Measurements from ENCODE around the gene GNAZ.

The GNAZ gene

DNA sequence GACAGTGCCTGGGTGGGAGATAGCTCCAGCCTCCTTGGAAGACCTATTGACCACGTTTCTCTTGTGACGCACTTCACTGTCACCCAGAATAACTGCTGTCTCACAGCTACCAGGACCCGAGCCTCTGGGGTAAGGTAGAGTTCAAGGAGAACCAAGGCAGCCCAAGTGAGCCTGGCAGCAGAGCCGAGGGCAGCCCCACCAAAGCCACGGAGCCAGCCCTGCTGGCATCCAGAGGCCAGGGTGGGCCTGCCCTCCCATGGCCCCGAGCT lies 38.7 kb downstream of the GNAZ start:
- TF ChIP-seq POLR2A (IDR thresholded peaks at IDR 0.05; ENCODE audit: low read depth, low read length) (no peak), POLR2AphosphoS5 (IDR thresholded peaks at IDR 0.05; ENCODE audit: low read depth, low read length) (no peak), SPI1 (IDR thresholded peaks at IDR 0.05; ENCODE audit: low read depth, low read length) (no peak), TAF1 (IDR thresholded peaks at IDR 0.05; ENCODE audit: low read depth, low read length) (no peak), PAX5 (IDR thresholded peaks at IDR 0.05; ENCODE audit: insufficient read depth, low read length, severe bottlenecking) (no peak), POU2F2 (IDR thresholded peaks at IDR 0.05; ENCODE audit: low read depth, low read length) (no peak)
- DNase-seq (ENCODE audit: insufficient read length, low spot score), result no peak
- no peak for FAIRE-seq

DNA sequence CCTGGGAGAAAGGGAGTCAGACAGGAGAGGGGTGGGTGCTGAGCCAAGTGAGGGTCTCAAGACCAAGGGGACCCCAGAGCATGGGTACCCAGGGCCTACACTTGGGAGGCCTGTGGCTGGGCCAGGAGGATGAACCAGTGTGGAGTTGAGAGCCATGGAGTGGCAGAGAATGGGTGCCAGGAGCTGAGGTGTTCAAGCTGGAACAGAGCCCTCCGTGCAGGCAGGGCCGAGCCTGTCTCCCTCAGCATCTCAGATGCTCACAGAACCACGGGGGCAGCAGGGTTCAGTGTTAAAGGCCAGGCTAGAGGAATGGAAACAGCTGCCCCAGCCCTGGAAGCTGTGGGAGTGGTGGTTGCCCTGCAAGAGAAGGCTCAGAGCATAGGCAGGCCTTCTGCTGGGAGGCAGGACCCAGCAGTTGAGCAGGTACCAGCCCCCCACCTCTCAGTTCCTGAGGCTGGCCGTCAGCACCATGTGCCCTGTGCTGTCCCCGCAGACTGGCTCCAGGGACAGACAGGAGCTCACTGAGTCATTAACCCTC lies 39.2 kb downstream of the GNAZ start:
- TF ChIP-seq POU2F2 (IDR thresholded peaks at IDR 0.05; ENCODE audit: low read depth, low read length), result no peak
- DNase-seq (ENCODE audit: insufficient read length, low spot score) (no peak), FAIRE-seq (no peak)

DNA sequence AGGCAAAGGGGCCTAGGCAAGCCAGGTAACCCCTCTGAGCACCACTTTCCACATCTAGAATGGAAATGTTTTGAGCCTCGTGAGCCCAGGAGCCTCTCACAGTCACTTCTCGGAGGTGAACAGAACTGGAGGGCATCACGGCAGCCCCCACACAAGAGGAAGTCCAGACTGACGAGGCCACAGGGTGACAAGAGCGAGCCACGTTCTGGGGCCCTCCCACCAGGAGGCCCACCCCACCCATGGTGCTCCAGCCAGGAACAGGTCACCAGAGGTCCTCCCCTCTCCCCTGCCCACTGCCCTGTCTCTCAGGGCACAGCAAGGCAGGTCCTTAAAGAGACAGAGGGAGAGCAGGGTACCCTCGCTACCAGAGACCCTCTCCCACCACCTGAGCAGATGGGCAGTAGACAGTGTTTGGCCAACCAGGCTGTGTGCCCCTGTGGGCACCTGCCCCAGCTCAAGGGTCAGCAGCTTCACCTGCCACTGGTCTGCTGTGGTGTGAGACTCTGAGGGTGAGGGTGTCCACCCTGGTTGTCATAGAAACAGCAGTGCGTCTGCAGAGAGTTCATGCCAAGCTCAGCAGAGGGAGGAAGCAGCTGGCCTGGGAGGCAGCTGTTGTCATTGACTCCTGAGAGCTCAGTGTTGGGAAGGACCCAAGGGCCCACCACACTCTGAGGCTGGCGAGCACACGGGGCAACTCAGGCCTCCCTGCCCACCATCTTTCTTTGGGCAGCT lies 40.0 kb downstream of the GNAZ start:
- DNase-seq (ENCODE audit: insufficient read length, low spot score) (no peak), FAIRE-seq (no peak)
- no peak for TF ChIP-seq TAF1 (IDR thresholded peaks at IDR 0.05; ENCODE audit: low read depth, low read length)
- TF ChIP-seq PAX5 (IDR thresholded peaks at IDR 0.05; ENCODE audit: insufficient read depth, low read length, severe bottlenecking), result no peak
- TF ChIP-seq POLR2A (IDR thresholded peaks at IDR 0.05; ENCODE audit: low read depth, low read length), result no peak
- no peak for TF ChIP-seq POLR2AphosphoS5 (IDR thresholded peaks at IDR 0.05; ENCODE audit: low read depth, low read length)

DNA sequence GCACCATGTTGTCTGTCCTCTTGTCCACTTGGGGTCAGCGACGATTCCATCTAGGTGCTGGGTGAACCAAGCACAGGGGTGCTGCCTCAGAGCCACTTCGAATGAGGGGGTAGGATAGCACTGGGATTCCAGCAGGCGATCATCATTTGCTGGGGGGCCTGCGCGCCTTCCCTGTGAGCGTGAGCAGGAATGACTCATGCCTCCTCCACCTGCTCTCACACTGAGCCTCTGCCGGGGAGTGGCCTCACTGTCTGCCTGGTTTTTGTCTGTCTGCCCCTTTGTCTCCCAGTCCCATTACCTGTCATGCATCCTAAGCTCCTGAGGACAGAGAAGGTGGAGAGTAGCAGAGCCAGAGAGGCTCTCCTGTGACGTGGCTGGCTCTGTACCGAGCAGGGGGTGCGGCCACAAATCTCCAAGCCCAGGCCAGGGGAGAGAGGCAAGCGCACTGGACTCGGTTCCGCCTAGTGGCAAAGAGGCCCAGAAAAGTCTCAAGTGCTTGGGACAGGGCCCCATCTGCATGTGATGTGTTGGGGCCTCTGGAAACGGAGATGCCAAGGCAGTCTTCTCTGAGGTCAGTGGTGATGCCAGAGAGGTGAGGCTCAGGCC lies 40.7 kb downstream of the GNAZ start:
- FAIRE-seq (no peak), DNase-seq (ENCODE audit: insufficient read length, low spot score) (no peak)

DNA sequence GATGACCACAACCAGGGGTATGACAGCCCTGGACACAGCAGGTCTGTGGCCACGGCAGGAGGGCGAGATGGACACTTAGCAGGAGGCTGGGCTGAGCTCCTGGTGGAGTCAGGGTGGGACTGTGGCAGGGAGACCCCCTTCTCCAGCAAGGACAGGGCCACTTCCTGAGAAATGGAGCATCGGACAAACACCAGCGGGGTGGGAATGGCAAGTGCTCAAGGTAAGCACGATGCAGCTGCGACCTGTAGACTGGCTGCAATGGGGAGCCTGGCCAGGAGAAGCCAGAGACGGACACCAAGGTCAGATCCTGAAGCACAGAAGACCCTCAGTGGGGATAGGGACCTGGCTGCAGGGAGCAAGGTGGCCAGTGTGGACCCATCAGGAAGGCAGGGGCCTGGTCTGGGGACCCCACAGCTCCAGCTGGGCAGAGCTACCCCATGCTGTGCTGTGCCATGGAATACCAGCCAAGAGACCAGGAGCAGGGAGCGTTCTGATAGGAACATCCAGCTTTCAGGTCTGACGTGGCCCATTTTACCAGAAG lies 42.2 kb downstream of the GNAZ start:
- DNase-seq (ENCODE audit: insufficient read length, low spot score) (no peak), FAIRE-seq (no peak)
- TF ChIP-seq SPI1 (IDR thresholded peaks at IDR 0.05; ENCODE audit: low read depth, low read length), result no peak
- TF ChIP-seq TAF1 (IDR thresholded peaks at IDR 0.05; ENCODE audit: low read depth, low read length), result no peak
- no peak for TF ChIP-seq POU2F2 (IDR thresholded peaks at IDR 0.05; ENCODE audit: low read depth, low read length)
- no peak for TF ChIP-seq PAX5 (IDR thresholded peaks at IDR 0.05; ENCODE audit: insufficient read depth, low read length, severe bottlenecking)
- TF ChIP-seq POLR2A (IDR thresholded peaks at IDR 0.05; ENCODE audit: low read depth, low read length), result no peak
- no peak for TF ChIP-seq POLR2AphosphoS5 (IDR thresholded peaks at IDR 0.05; ENCODE audit: low read depth, low read length)

More for the DNA sequence above, 40.7 kb downstream of the GNAZ start:
- no peak for TF ChIP-seq TAF1 (IDR thresholded peaks at IDR 0.05; ENCODE audit: low read depth, low read length)
- no peak for TF ChIP-seq POLR2AphosphoS5 (IDR thresholded peaks at IDR 0.05; ENCODE audit: low read depth, low read length)
- TF ChIP-seq PAX5 (IDR thresholded peaks at IDR 0.05; ENCODE audit: insufficient read depth, low read length, severe bottlenecking), result no peak

DNA sequence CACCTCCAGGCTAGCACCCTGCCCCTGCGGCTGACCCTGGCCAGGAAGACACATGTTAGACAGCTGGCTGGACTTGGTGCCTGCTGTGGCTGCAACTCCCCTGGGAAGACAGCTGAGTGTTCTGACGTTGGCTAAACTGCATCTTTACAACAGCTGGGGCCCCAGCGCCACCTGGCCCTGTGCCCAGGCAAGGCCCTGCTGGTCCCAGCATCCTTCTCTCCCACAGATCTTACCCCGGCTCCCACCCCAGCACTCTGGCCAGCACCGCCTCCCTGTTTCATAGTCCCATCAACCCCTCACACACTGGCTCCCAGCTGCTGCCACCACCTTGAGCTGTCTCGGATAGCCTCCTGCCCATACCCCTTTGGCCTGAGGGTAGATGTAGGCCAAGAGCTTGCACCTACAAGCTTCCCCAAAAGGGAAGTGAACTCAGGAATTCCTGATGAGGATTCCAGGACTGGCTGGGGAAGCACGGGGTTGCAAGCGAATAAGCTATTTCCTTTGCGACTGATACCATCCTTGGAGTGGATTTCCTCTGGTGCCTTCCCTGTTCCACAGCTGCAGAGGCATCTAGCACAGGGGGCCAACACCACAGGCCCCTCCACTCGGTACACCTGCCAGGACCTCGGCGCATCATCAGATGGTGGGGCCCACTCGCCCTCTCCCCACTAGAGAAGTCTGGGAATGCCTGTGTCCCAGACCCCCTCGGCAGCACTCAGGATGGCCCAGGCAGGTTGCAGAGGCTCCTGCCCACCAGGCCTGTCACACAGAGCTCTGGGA lies 42.9 kb downstream of the GNAZ start:
- no peak for FAIRE-seq
- DNase-seq (ENCODE audit: insufficient read length, low spot score), result no peak

DNA sequence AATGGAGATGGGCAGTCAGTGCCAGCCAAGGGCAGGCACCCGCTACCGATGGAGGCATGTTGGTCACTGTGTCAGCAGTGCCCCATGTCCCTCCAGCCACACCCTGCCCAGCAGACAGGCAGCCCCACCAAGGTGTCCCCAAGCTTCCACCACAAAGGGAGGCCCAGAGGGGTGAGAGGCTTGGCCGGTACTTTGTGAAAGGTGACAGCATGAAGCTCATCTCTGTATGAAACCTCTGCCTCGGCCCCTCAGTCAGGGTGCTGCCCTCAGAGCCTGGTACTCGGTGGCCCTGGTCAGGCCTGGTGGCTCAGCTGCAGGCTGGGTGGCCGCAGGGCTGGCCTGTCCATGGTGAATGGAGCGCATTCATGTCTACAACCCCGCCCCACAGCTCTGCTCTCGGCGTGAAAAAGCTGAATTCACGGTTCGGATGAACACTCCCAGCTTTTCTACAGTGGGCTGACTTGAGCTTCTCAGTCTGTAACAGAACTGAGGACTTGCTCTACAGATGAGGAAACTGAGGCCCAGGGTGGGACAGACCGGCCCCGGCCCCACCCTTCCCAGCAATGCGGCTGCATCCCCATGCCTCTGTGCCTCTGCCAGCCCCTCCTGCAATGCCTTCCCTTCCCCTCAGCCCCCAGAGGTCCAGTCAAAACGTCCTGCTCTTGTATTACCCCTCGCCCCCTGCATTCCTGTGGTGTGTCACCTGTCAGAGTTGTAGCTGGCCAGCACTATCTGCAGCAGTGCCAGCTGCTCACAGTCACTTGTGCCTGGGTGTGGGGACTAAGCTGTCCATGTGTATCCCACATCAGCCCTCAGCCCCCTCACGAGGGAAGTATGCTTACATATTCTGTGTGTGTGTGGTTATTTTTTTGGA lies 43.8 kb downstream of the GNAZ start:
- DNase-seq (ENCODE audit: insufficient read length, low spot score) (no peak), FAIRE-seq (no peak)
- TF ChIP-seq POLR2AphosphoS5 (IDR thresholded peaks at IDR 0.05; ENCODE audit: low read depth, low read length) (no peak), POLR2A (IDR thresholded peaks at IDR 0.05; ENCODE audit: low read depth, low read length) (no peak), PAX5 (IDR thresholded peaks at IDR 0.05; ENCODE audit: insufficient read depth, low read length, severe bottlenecking) (no peak), POU2F2 (IDR thresholded peaks at IDR 0.05; ENCODE audit: low read depth, low read length) (no peak), TAF1 (IDR thresholded peaks at IDR 0.05; ENCODE audit: low read depth, low read length) (no peak), SPI1 (IDR thresholded peaks at IDR 0.05; ENCODE audit: low read depth, low read length) (no peak)

More for the DNA sequence above, 42.9 kb downstream of the GNAZ start:
- TF ChIP-seq POLR2AphosphoS5 (IDR thresholded peaks at IDR 0.05; ENCODE audit: low read depth, low read length) (no peak), POLR2A (IDR thresholded peaks at IDR 0.05; ENCODE audit: low read depth, low read length) (no peak), SPI1 (IDR thresholded peaks at IDR 0.05; ENCODE audit: low read depth, low read length) (no peak), TAF1 (IDR thresholded peaks at IDR 0.05; ENCODE audit: low read depth, low read length) (no peak), POU2F2 (IDR thresholded peaks at IDR 0.05; ENCODE audit: low read depth, low read length) (no peak), PAX5 (IDR thresholded peaks at IDR 0.05; ENCODE audit: insufficient read depth, low read length, severe bottlenecking) (no peak)

DNA sequence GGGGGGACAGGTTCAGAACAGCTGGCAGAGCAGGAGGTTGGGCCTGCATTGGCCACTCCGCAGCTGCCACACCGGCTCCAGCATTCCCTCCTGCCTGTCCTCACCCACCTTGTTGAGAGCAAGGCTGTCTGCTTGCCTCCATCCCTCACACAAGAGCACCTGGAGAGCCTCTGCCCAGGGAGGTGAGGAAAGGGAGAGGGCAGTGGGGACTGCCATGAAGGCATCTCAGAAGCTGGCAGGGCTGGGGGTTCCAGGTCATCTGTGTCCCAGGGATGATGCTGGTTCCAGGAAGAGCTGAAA lies 44.4 kb downstream of the GNAZ start:
- DNase-seq (ENCODE audit: insufficient read length, low spot score) (no peak), FAIRE-seq (no peak)
- TF ChIP-seq POLR2AphosphoS5 (IDR thresholded peaks at IDR 0.05; ENCODE audit: low read depth, low read length) (no peak), PAX5 (IDR thresholded peaks at IDR 0.05; ENCODE audit: insufficient read depth, low read length, severe bottlenecking) (no peak), TAF1 (IDR thresholded peaks at IDR 0.05; ENCODE audit: low read depth, low read length) (no peak), POLR2A (IDR thresholded peaks at IDR 0.05; ENCODE audit: low read depth, low read length) (no peak), SPI1 (IDR thresholded peaks at IDR 0.05; ENCODE audit: low read depth, low read length) (no peak)

DNA sequence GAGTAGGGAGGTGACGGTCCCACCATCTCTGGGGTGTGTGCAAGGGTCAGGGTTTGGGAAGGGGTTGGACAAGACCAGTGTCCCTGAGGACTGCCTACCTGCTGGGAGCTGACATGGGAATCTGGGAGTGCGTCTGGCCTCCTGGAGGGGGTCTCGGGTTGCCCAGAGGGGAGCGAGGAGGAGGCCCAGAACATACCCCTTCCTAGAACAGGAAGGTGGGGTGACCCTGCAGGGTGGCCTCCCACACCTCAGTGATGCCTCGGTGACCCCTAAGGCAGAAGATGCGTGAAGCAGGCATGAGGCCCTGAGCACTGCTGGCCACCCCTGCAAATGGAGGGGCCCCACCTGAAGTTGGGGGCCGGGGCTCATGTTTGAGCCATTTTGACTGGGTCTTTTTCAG lies 45.0 kb downstream of the GNAZ start:
- DNase-seq (ENCODE audit: insufficient read length, low spot score) (no peak), FAIRE-seq (no peak)
- TF ChIP-seq POLR2A (IDR thresholded peaks at IDR 0.05; ENCODE audit: low read depth, low read length) (no peak), POU2F2 (IDR thresholded peaks at IDR 0.05; ENCODE audit: low read depth, low read length) (no peak), PAX5 (IDR thresholded peaks at IDR 0.05; ENCODE audit: insufficient read depth, low read length, severe bottlenecking) (no peak), SPI1 (IDR thresholded peaks at IDR 0.05; ENCODE audit: low read depth, low read length) (no peak), TAF1 (IDR thresholded peaks at IDR 0.05; ENCODE audit: low read depth, low read length) (no peak), POLR2AphosphoS5 (IDR thresholded peaks at IDR 0.05; ENCODE audit: low read depth, low read length) (no peak)

Measured in GM12891 (cell line).